GM21515 (cell line): ENCODE measurements around the gene MYL2.
A peak's percentile ranks its signal among the peaks of the same experiment; 100 is the strongest.

Experiments used
- ATAC-seq: cut with Tn5 transposase; IDR thresholded peaks from one replicate; pipeline ENCODE4 v1.9.1; 2021; ENCODE audit not compliant: unreplicated experiment

MYL2 gene

GRCh38 chr12:110930348-110931314, 10.3 kb upstream of the MYL2 start:
- no peak for ATAC-seq

GRCh38 chr12:110929818-110930217, 9.4 kb upstream of the MYL2 start:
- ATAC-seq, result no peak

- no peak for ATAC-seq
These were observed 8.3 kb upstream of the MYL2 start for GRCh38 chr12:110928700-110929099.

GRCh38 chr12:110927546-110927945, 7.2 kb upstream of the MYL2 start:
- ATAC-seq, result no peak

GRCh38 chr12:110923692-110924334, 3.4 kb upstream of the MYL2 start:
- ATAC-seq, result no peak

GRCh38 chr12:110923192-110923591, 2.8 kb upstream of the MYL2 start:
- ATAC-seq, result no peak

GRCh38 chr12:110922652-110923051, 2.3 kb upstream of the MYL2 start:
- no peak for ATAC-seq

- ATAC-seq, result no peak
These were observed 883 bp upstream of the MYL2 start for GRCh38 chr12:110921262-110921661.

- ATAC-seq, result no peak
These were observed 659 bp downstream of the MYL2 start for GRCh38 chr12:110919720-110920119.

GRCh38 chr12:110917961-110918360, 2.4 kb downstream of the MYL2 start:
- no peak for ATAC-seq

GRCh38 chr12:110917467-110917866, 2.9 kb downstream of the MYL2 start:
- no peak for ATAC-seq

GRCh38 chr12:110916295-110916875, 4.0 kb downstream of the MYL2 start:
- ATAC-seq, result no peak

- peak; percentile 95 for ATAC-seq
These were observed 7.0 kb downstream of the MYL2 start for GRCh38 chr12:110913119-110914056.

- ATAC-seq, result no peak
These were observed 8.1 kb downstream of the MYL2 start for GRCh38 chr12:110912263-110912662.

- no peak for ATAC-seq
These were observed 11.8 kb downstream of the MYL2 start for GRCh38 chr12:110908377-110909152.

- ATAC-seq, result no peak
These were observed 12.8 kb downstream of the MYL2 start for GRCh38 chr12:110907583-110907982.

GRCh38 chr12:110906985-110907384, 13.4 kb downstream of the MYL2 start:
- ATAC-seq, result no peak

GRCh38 chr12:110906516-110906915, 13.9 kb downstream of the MYL2 start:
- no peak for ATAC-seq

- ATAC-seq, result no peak
These were observed 14.3 kb downstream of the MYL2 start for GRCh38 chr12:110906083-110906482.

GRCh38 chr12:110903511-110903910, 16.9 kb downstream of the MYL2 start:
- no peak for ATAC-seq
